ENCODE measurements around the gene HOXB6. TPM values are rescaled to one million over a fixed set of nuclear protein-coding genes. Genes with fewer than 3 reads are reported as not detected.

HOXB6 gene
- total RNA-seq, 1 experiment from 2014 or later, result 64.8 TPM

GRCh38 chr17:48636177-48637018, 31.6 kb upstream of the HOXB6 start:
- Histone ChIP-seq H2AFZ (ENCODE audit: low read depth, low read length, poor library complexity, severe bottlenecking) (no peak overlapping the region), H4K20me1 (ENCODE audit: insufficient read depth) (no peaks in the 10 kb centered on the region), H3K4me3 (replicated peaks in 1 of 2; ENCODE audit: low read depth in 1 of 2, low read length in 2 of 2) (no peak overlapping the region), H3K4me2 (ENCODE audit: low read length) (no peak overlapping the region), H3K36me3 (ENCODE audit: control insufficient read depth in 1 of 2, insufficient read depth in 2 of 2, low read length in 2 of 2) (peaks cover 14 to 26% of the 10 kb centered on the region in 2 experiments; a peak in 3 of 4 replicates), H3K27me3 (ENCODE audit: insufficient read depth, low read length) (no peaks in the 10 kb centered on the region), H3K4me1 (ENCODE audit: control insufficient read depth in 1 of 2, insufficient read depth in 2 of 2, low read length in 2 of 2) (peaks cover 8 to 19% of the 10 kb centered on the region in 2 experiments; a peak in 3 of 4 replicates), H3K9me2 (ENCODE audit: insufficient read depth) (no peaks in the 10 kb centered on the region), H3K9me3 (ENCODE audit: control insufficient read depth in 1 of 2, insufficient read depth in 1 of 2, low read depth in 1 of 2, low read length in 2 of 2) (no peaks in the 10 kb centered on the region), H3K9ac (ENCODE audit: low read length) (no peak overlapping the region), H3K79me2 (ENCODE audit: insufficient read depth, low read length) (peaks cover 60% of the 10 kb centered on the region), H3K27ac (ENCODE audit: low read depth, low read length) (no peak overlapping the region)
- DNase-seq (ENCODE audit: low read depth, low spot score), result no peak
- ChIA-PET POLR2A (interaction anchor here (0.6 to 1.3 kb wide), 3 partner anchors 10 to 612 kb away, joined by 3 to 5 read pairs (median 5); partner anchors contain the start of gene HOXB9), CTCF (interaction anchor here (0.8 to 2.4 kb wide), 10 partner anchors 10 to 611 kb away, joined by 3 to 12 read pairs (median 4); partner anchors contain the start of genes ATP5MC1 and HOXB9), RAD21 (ENCODE audit: low non-redundant PET in 1 of 2, low total read pairs in 2 of 2, uncharacterized antibody in 2 of 2, unreplicated experiment in 2 of 2) (interaction anchor here (0.5 to 1.0 kb wide), 2 partner anchors 10 to 243 kb away, joined by 3 to 4 read pairs; partner anchors contain the start of gene HOXB9 (in 1 of the 2))
- intact Hi-C loops (cut with micrococcal nuclease), result no loop called here
- peak; percentile 62 for ATAC-seq
- TF ChIP-seq, protein P1, sequence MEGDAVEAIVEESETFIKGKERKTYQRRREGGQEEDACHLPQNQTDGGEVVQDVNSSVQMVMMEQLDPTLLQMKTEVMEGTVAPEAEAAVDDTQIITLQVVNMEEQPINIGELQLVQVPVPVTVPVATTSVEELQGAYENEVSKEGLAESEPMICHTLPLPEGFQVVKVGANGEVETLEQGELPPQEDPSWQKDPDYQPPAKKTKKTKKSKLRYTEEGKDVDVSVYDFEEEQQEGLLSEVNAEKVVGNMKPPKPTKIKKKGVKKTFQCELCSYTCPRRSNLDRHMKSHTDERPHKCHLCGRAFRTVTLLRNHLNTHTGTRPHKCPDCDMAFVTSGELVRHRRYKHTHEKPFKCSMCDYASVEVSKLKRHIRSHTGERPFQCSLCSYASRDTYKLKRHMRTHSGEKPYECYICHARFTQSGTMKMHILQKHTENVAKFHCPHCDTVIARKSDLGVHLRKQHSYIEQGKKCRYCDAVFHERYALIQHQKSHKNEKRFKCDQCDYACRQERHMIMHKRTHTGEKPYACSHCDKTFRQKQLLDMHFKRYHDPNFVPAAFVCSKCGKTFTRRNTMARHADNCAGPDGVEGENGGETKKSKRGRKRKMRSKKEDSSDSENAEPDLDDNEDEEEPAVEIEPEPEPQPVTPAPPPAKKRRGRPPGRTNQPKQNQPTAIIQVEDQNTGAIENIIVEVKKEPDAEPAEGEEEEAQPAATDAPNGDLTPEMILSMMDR (IDR thresholded peaks at IDR 0.05 in 2 of 3, conservative IDR thresholded peaks at IDR 0.05 in 1 of 3; ENCODE audit: borderline replicate concordance in 1 of 3, insufficient read depth in 1 of 3, low read depth in 2 of 3, low read length in 2 of 3), result peak; percentile 8 to 60 (median 52); a peak in 4 of 6 replicates
- TF ChIP-seq, protein P2, sequence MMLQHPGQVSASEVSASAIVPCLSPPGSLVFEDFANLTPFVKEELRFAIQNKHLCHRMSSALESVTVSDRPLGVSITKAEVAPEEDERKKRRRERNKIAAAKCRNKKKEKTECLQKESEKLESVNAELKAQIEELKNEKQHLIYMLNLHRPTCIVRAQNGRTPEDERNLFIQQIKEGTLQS (IDR thresholded peaks at IDR 0.05), result no peak
- TF ChIP-seq TCF7L2 (IDR thresholded peaks at IDR 0.05; ENCODE audit: borderline replicate concordance, extremely low read depth, insufficient read depth, insufficient read length), result peak; percentile 76
- BruUV-seq (replicated peaks), result no TSS peak
